ENCODE measurements around the gene BRAT1.

DNA sequence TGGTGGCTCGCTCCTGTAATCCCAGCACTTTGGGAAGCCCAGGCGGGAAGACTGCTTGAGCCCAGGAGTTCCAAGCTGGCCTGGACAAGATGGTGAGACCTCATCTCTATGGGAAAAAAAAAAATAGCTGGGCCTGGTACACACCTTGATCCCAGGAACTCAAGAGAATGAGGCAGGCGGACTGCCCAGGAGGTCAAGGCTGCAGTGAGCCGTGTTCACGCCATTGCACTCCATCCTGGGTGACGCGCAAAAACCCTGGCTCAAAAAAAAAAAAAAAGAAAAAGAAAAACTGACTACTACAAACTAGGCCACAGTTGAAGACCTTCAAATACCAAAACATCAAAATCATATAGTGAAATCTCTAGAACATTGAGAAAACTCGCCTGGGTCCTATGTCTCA is 3.9 kb downstream of the BRAT1 start:
- no peak for TF ChIP-seq CTCF (IDR thresholded peaks at IDR 0.05)
- no peak for TF ChIP-seq POLR2A (IDR thresholded peaks at IDR 0.05)
